GM18907 (cell line): Measurements from ENCODE around the gene AIP.
A peak's percentile ranks its signal among the peaks of the same experiment; 100 is the strongest.
"Not testable (repeated sequence)": the region's sequence is repeated elsewhere in the genome, so short reads cannot be mapped to it uniquely, and the experiment has no call there.

Experiments
- ATAC-seq: cut with Tn5 transposase; IDR thresholded peaks from one replicate; pipeline ENCODE4 v1.9.1; 2021; ENCODE audit warnings: mild to moderate bottlenecking, moderate library complexity; ENCODE audit not compliant: unreplicated experiment

Gene AIP

GRCh38 chr11:67468456-67468758 lies 14.4 kb upstream of the AIP start:
- ATAC-seq, result no peak

- ATAC-seq, result peak; percentile 66
These were observed 13.9 kb upstream of the AIP start, which contains the start of gene TMEM134 for GRCh38 chr11:67468759-67469507. Gene TMEM134, minus strand, starts transcription at chr11:67469251. Its CDS starts 59 bp downstream, at chr11:67469192.

GRCh38 chr11:67469508-67469811 lies 13.4 kb upstream of the AIP start:
- ATAC-seq, result no peak

GRCh38 chr11:67470337-67471002 lies 12.4 kb upstream of the AIP start:
- ATAC-seq, result no peak

- no peak for ATAC-seq
These were observed 9.9 kb upstream of the AIP start for GRCh38 chr11:67472882-67473281.

GRCh38 chr11:67476692-67477091 lies 6.1 kb upstream of the AIP start:
- not testable (repeated sequence) for ATAC-seq

- not testable (repeated sequence) for ATAC-seq
These were observed 5.3 kb upstream of the AIP start for GRCh38 chr11:67477344-67478050.

GRCh38 chr11:67482275-67482826 lies 475 bp upstream of the AIP start:
- peak; percentile 10 for ATAC-seq

- ATAC-seq, result no peak
These were observed 1.2 kb downstream of the AIP start for GRCh38 chr11:67483831-67484665.

GRCh38 chr11:67484847-67485311 lies 2.1 kb downstream of the AIP start:
- no peak for ATAC-seq

- ATAC-seq, result not testable (repeated sequence)
These were observed 3.1 kb downstream of the AIP start for GRCh38 chr11:67485873-67486361.

GRCh38 chr11:67486481-67487195 lies 3.8 kb downstream of the AIP start:
- ATAC-seq, result peak; percentile 27

- ATAC-seq, result no peak
These were observed 6.5 kb downstream of the AIP start for GRCh38 chr11:67489203-67489884.

- ATAC-seq, result no peak
These were observed 7.3 kb downstream of the AIP start for GRCh38 chr11:67489885-67490726.

- no peak for ATAC-seq
These were observed 7.9 kb downstream of the AIP start for GRCh38 chr11:67490727-67491065.

GRCh38 chr11:67491276-67492068 lies 8.6 kb downstream of the AIP start:
- no peak for ATAC-seq

GRCh38 chr11:67492069-67492727 lies 9.4 kb downstream of the AIP start:
- no peak for ATAC-seq
